Measurements from ENCODE around the gene MMP14. TPM values are rescaled to one million over a fixed set of nuclear protein-coding genes. Genes with fewer than 3 reads are reported as not detected.

Gene MMP14
- polyA plus RNA-seq (2012; ENCODE audit: insufficient read length, low read depth), result 11.1 TPM

DNA sequence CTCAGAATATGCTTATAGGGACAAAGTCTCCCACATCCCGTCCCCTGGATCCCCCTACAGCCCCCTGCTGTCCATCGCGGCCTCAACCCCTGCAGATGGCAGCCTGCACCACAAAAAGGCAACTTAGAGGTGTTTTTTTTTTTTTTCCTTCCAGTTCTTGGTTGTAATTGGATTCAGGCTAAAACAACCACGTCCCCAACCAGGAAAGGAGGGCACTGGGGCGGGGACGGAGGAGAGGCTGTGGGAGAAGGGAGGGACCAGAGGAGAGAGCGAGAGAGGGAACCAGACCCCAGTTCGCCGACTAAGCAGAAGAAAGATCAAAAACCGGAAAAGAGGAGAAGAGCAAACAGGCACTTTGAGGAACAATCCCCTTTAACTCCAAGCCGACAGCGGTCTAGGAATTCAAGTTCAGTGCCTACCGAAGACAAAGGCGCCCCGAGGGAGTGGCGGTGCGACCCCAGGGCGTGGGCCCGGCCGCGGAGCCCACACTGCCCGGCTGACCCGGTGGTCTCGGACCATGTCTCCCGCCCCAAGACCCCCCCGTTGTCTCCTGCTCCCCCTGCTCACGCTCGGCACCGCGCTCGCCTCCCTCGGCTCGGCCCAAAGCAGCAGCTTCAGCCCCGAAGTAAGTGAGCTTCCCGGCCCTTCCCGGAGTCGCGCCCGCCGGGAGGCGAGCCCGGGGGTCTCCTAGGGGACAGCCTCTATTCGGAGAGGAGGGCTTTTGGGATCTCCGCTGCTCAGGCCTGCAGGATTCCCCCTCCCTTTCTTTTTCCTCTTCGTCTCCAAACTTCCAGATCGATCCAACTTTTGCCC, at the start of gene MMP14:
TSS of gene MMP14 (plus strand) at position 285 of the 813 bp plus-strand sequence. CDS start at position 518, 233 bp downstream.
- TF ChIP-seq SIN3A (IDR thresholded peaks at IDR 0.05; ENCODE audit: borderline replicate concordance, insufficient read depth, low read length), result no peak

DNA sequence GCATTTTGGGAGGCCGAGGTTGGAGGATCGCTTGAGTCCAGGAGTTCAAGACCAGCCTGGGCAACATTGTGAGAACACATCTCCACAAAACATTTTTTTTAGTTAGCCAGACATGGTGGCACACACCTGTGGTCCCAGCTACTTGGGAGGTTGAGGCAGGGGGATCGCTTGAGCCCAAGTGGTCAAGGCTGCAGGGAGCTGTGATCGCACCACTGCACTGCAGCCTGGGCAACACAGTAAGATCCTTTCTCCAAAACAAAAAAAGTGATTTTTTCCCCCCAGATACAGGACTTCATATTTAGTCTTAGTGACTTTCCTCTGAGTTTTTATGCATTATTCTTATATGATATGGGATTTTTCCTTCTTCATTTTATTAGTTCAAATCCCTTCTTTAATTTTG, 49.7 kb upstream of the MMP14 start:
- TF ChIP-seq SIN3A (IDR thresholded peaks at IDR 0.05; ENCODE audit: borderline replicate concordance, insufficient read depth, low read length) (no peak), TAF1 (IDR thresholded peaks at IDR 0.05; ENCODE audit: borderline replicate concordance, insufficient read depth, low read length) (no peak), POLR2AphosphoS5 (IDR thresholded peaks at IDR 0.05; ENCODE audit: low read depth, low read length) (no peak), FOXP2 (optimal IDR thresholded peaks at IDR 0.05; ENCODE audit: borderline replicate concordance, extremely low read depth, extremely low read length, insufficient read depth) (no peak)
- TF ChIP-seq, protein P1, sequence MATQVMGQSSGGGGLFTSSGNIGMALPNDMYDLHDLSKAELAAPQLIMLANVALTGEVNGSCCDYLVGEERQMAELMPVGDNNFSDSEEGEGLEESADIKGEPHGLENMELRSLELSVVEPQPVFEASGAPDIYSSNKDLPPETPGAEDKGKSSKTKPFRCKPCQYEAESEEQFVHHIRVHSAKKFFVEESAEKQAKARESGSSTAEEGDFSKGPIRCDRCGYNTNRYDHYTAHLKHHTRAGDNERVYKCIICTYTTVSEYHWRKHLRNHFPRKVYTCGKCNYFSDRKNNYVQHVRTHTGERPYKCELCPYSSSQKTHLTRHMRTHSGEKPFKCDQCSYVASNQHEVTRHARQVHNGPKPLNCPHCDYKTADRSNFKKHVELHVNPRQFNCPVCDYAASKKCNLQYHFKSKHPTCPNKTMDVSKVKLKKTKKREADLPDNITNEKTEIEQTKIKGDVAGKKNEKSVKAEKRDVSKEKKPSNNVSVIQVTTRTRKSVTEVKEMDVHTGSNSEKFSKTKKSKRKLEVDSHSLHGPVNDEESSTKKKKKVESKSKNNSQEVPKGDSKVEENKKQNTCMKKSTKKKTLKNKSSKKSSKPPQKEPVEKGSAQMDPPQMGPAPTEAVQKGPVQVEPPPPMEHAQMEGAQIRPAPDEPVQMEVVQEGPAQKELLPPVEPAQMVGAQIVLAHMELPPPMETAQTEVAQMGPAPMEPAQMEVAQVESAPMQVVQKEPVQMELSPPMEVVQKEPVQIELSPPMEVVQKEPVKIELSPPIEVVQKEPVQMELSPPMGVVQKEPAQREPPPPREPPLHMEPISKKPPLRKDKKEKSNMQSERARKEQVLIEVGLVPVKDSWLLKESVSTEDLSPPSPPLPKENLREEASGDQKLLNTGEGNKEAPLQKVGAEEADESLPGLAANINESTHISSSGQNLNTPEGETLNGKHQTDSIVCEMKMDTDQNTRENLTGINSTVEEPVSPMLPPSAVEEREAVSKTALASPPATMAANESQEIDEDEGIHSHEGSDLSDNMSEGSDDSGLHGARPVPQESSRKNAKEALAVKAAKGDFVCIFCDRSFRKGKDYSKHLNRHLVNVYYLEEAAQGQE (IDR thresholded peaks at IDR 0.05; ENCODE audit: insufficient read depth in 1 of 2, low read depth in 2 of 2, low read length in 2 of 2), result no peak

DNA sequence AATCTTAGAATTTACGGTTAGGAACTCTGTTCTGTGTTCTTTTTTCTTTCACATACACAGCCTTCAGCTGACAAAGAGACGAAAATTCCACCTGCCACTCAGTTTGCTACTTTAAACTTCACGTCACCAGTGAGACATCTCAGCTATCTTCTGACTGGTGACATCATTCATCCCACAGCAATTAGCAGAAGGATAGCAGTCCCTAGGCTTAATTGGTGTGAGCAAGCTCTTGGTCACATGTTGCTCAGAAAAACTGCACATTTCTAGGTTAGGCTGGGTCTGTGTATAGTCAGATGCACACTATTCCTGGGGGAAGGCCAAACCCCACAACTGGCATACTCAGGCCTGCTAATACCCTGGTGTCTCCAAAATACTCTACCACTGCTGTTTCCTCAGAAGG, 45.1 kb upstream of the MMP14 start:
- TF ChIP-seq, protein P1 (IDR thresholded peaks at IDR 0.05; ENCODE audit: insufficient read depth in 1 of 2, low read depth in 2 of 2, low read length in 2 of 2), result no peak
- no peak for TF ChIP-seq POLR2AphosphoS5 (IDR thresholded peaks at IDR 0.05; ENCODE audit: low read depth, low read length)
- no peak for TF ChIP-seq TAF1 (IDR thresholded peaks at IDR 0.05; ENCODE audit: borderline replicate concordance, insufficient read depth, low read length)
- no peak for TF ChIP-seq SIN3A (IDR thresholded peaks at IDR 0.05; ENCODE audit: borderline replicate concordance, insufficient read depth, low read length)
- no peak for TF ChIP-seq FOXP2 (optimal IDR thresholded peaks at IDR 0.05; ENCODE audit: borderline replicate concordance, extremely low read depth, extremely low read length, insufficient read depth)

DNA sequence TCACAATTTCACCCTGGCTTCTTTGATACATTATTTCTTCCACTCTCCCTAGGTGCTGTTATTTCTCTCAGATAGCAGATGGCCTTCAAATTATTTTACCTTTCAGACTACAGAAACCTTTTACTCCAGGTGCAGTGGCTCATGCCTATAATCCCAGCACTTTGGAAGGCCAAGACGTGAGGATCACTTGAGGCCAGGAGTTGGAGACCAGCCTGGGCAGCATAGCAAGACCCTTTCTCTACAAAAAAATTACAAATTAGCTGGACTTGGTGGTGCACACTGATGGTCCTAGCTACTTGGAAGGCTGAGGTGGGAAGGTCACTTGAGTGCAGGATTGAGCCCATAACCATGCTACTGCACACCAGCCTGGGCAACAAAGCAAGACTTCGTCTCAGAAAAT, 44.2 kb upstream of the MMP14 start:
- TF ChIP-seq TAF1 (IDR thresholded peaks at IDR 0.05; ENCODE audit: borderline replicate concordance, insufficient read depth, low read length) (no peak), SIN3A (IDR thresholded peaks at IDR 0.05; ENCODE audit: borderline replicate concordance, insufficient read depth, low read length) (no peak), POLR2AphosphoS5 (IDR thresholded peaks at IDR 0.05; ENCODE audit: low read depth, low read length) (no peak), FOXP2 (optimal IDR thresholded peaks at IDR 0.05; ENCODE audit: borderline replicate concordance, extremely low read depth, extremely low read length, insufficient read depth) (no peak)
- TF ChIP-seq, protein P1 (IDR thresholded peaks at IDR 0.05; ENCODE audit: insufficient read depth in 1 of 2, low read depth in 2 of 2, low read length in 2 of 2), result no peak

DNA sequence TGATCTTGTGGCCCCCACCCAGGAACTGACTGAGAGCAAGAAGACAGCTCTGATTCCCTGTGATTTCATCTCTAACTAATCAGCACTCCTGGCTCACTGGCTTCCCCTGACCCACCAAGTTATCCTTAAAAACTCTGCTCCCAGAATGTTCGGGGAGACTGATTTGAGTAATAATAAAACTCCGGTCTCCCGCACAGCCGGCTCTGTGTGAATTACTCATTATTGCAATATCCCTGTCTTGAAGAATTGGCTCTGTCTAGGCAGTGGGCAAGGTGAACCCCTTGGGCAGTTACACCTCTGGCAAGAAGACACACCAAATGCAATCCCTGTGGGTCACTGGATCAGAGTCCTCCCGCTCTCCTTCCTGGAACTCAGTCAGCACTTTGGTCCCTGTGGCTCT, 42.4 kb upstream of the MMP14 start:
- TF ChIP-seq, protein P1 (IDR thresholded peaks at IDR 0.05; ENCODE audit: insufficient read depth in 1 of 2, low read depth in 2 of 2, low read length in 2 of 2), result no peak
- TF ChIP-seq TAF1 (IDR thresholded peaks at IDR 0.05; ENCODE audit: borderline replicate concordance, insufficient read depth, low read length), result no peak
- TF ChIP-seq SIN3A (IDR thresholded peaks at IDR 0.05; ENCODE audit: borderline replicate concordance, insufficient read depth, low read length), result no peak
- TF ChIP-seq FOXP2 (optimal IDR thresholded peaks at IDR 0.05; ENCODE audit: borderline replicate concordance, extremely low read depth, extremely low read length, insufficient read depth), result no peak
- TF ChIP-seq POLR2AphosphoS5 (IDR thresholded peaks at IDR 0.05; ENCODE audit: low read depth, low read length), result no peak

Measured in PFSK-1 (cell line).